Neural cell (in vitro differentiated cells): Measurements from ENCODE around the gene PRRG4. TPM values are rescaled to one million over a fixed set of nuclear protein-coding genes. Genes with fewer than 3 reads are reported as not detected.

Source experiments
- H2AFZ ChIP-seq: fragments of 200-600, 300-800 bp; sonication (generic), shearing (Covaris generic); 2 replicates; pipeline ENCODE4 v1.6.0; 2014; ENCODE audit warnings: low read depth, mild to moderate bottlenecking, antibody characterized with exemption, low read length, moderate library complexity
- H3F3A ChIP-seq: fragments of 200-600 bp; shearing (Covaris generic); 2 replicates; pipeline ENCODE4 v1.6.1; 2016; ENCODE audit warnings: mild to moderate bottlenecking, moderate library complexity, mixed read lengths, antibody characterized with exemption, low read length; ENCODE audit not compliant: insufficient read depth, poor library complexity, severe bottlenecking
- H3K27ac ChIP-seq: fragments of 200-600, 300-800 bp; sonication (generic), shearing (Covaris generic); 2 replicates; pipeline ENCODE4 v1.5.1; 2014; ENCODE audit warnings: mild to moderate bottlenecking, low read length, moderate library complexity
- H3K27me3 ChIP-seq: fragments of 300-800, 200-600 bp; sonication (generic), shearing (Covaris generic); 2 replicates; pipeline ENCODE4 v1.6.0; 2014; ENCODE audit warnings: mild to moderate bottlenecking, low read depth, low read length, moderate library complexity; ENCODE audit not compliant: insufficient read depth
- H3K36me3 ChIP-seq: fragments of 300-800, 200-600 bp; sonication (generic), shearing (Covaris generic); 2 replicates; pipeline ENCODE4 v1.5.1; 2014; ENCODE audit warnings: mild to moderate bottlenecking, antibody characterized with exemption, low read length, moderate library complexity; ENCODE audit not compliant: insufficient read depth
- H3K4me2 ChIP-seq: fragments of 300-800, 200-600 bp; sonication (generic), shearing (Covaris generic); 2 replicates; pipeline ENCODE4 v1.6.0; 2014; ENCODE audit warnings: mild to moderate bottlenecking, low read length
- H3K4me3 ChIP-seq: fragments of 300-800, 200-600 bp; sonication (generic), shearing (Covaris generic); 2 replicates; pipeline ENCODE4 v1.5.1; 2014; ENCODE audit warnings: mild to moderate bottlenecking, low read length, moderate library complexity
- H3K79me2 ChIP-seq: fragments of 200-600 bp; shearing (Covaris generic); replicated peaks from 2 replicates; pipeline ENCODE4 v1.6.0; 2014; ENCODE audit warnings: mild to moderate bottlenecking, low read length, moderate library complexity; ENCODE audit not compliant: insufficient read depth
- H3K9ac ChIP-seq: fragments of 300-800, 200-600 bp; sonication (generic), shearing (Covaris generic); 2 replicates; pipeline ENCODE4 v1.6.1; 2016; ENCODE audit warnings: mild to moderate bottlenecking, low read length, mixed read lengths
- H3K9me2 ChIP-seq: fragments of 200-600 bp; shearing (Covaris generic); 2 replicates; pipeline ENCODE4 v1.6.1; 2016; ENCODE audit warnings: mild to moderate bottlenecking, low read length, mixed read lengths; ENCODE audit not compliant: insufficient read depth
- H3K9me3 ChIP-seq: fragments of 200-600, 300-800 bp; sonication (generic), shearing (Covaris generic); 2 replicates; pipeline ENCODE4 v1.6.1; 2016; ENCODE audit warnings: mild to moderate bottlenecking, mixed run types, low read length, moderate library complexity, mixed read lengths
- H4K20me1 ChIP-seq: fragments of 200-600 bp; shearing (Covaris generic); 2 replicates; pipeline ENCODE4 v1.6.1; 2016; ENCODE audit warnings: mild to moderate bottlenecking, mixed run types; ENCODE audit not compliant: insufficient read depth
- EP300 ChIP-seq: fragments of 450-650 bp; conservative IDR thresholded peaks from 2 replicates; pipeline ENCODE4 v1.6.1; 2014; ENCODE audit warnings: antibody characterized with exemption, mild to moderate bottlenecking, moderate library complexity; ENCODE audit not compliant: poor library complexity, severe bottlenecking
- EZH2 ChIP-seq: fragments of 200-600, 300-800 bp; shearing (Covaris generic), sonication (generic); IDR thresholded peaks from 2 replicates; pipeline ENCODE4 v1.6.1; 2014; ENCODE audit warnings: antibody characterized with exemption, low read length, borderline replicate concordance, mild to moderate bottlenecking; ENCODE audit not compliant: insufficient read depth, poor library complexity, severe bottlenecking
- MXI1 ChIP-seq: fragments of 450-650 bp; conservative IDR thresholded peaks from 2 replicates; pipeline ENCODE4 v1.6.1; 2014; ENCODE audit warnings: antibody characterized with exemption, mild to moderate bottlenecking; ENCODE audit not compliant: poor library complexity, severe bottlenecking
- POLR2AphosphoS5 ChIP-seq: IDR thresholded peaks from 2 replicates; pipeline ENCODE4 v1.6.1; 2012
- RAD21 ChIP-seq: fragments of 450-650 bp; conservative IDR thresholded peaks from 2 replicates; pipeline ENCODE4 v1.6.1; 2014; ENCODE audit warnings: antibody characterized with exemption, mild to moderate bottlenecking, moderate library complexity
- REST ChIP-seq: IDR thresholded peaks from 2 replicates; pipeline ENCODE4 v1.6.1; 2012; ENCODE audit warnings: borderline replicate concordance
- SMC3 ChIP-seq: fragments of 450-650 bp; conservative IDR thresholded peaks from 2 replicates; pipeline ENCODE4 v1.6.1; 2014; ENCODE audit warnings: antibody characterized with exemption, mild to moderate bottlenecking, moderate library complexity; ENCODE audit not compliant: poor library complexity
- TAF1 ChIP-seq: IDR thresholded peaks from 2 replicates; pipeline ENCODE4 v1.6.1; 2012; ENCODE audit warnings: low read depth
- polyA plus RNA-seq: library from polyadenylated mRNA; depleted of rRNA; stranded (reverse); fragments of >200 nt; gene quantifications from 2 replicates; pipeline ENCODE4 v1.2.3, GENCODE V29; 2014
- TF ChIP-seq, protein P1 (sequence below): fragments of 450-650 bp; IDR thresholded peaks from 2 replicates; pipeline ENCODE4 v1.5.1; 2014; ENCODE audit warnings: antibody characterized with exemption, mild to moderate bottlenecking, moderate library complexity; ENCODE audit not compliant: poor library complexity, severe bottlenecking

PRRG4 gene
- polyA plus RNA-seq, 1 donor from 2014 or later = not detected

- no peak overlapping the region for H3K9ac ChIP-seq
- H3K36me3 ChIP-seq = no peaks in the 10 kb centered on the region
- H3K9me3 ChIP-seq = no peaks in the 10 kb centered on the region
- H3K4me2 ChIP-seq = no peak overlapping the region
- no peak overlapping the region for H3K4me3 ChIP-seq
- no peaks in the 10 kb centered on the region for H3K79me2 ChIP-seq
- no peak overlapping the region for H2AFZ ChIP-seq
- H3K27me3 ChIP-seq = no peaks in the 10 kb centered on the region
- no peaks in the 10 kb centered on the region for H3F3A ChIP-seq
- H3K9me2 ChIP-seq = no peaks in the 10 kb centered on the region
- no peak for TF ChIP-seq EZH2
- TF ChIP-seq SMC3 = no peak
- no peak for TF ChIP-seq EP300
- TF ChIP-seq RAD21 = no peak
- TF ChIP-seq REST = no peak
- no peak for TF ChIP-seq POLR2AphosphoS5
- no peak for TF ChIP-seq TAF1
- TF ChIP-seq, protein P1, sequence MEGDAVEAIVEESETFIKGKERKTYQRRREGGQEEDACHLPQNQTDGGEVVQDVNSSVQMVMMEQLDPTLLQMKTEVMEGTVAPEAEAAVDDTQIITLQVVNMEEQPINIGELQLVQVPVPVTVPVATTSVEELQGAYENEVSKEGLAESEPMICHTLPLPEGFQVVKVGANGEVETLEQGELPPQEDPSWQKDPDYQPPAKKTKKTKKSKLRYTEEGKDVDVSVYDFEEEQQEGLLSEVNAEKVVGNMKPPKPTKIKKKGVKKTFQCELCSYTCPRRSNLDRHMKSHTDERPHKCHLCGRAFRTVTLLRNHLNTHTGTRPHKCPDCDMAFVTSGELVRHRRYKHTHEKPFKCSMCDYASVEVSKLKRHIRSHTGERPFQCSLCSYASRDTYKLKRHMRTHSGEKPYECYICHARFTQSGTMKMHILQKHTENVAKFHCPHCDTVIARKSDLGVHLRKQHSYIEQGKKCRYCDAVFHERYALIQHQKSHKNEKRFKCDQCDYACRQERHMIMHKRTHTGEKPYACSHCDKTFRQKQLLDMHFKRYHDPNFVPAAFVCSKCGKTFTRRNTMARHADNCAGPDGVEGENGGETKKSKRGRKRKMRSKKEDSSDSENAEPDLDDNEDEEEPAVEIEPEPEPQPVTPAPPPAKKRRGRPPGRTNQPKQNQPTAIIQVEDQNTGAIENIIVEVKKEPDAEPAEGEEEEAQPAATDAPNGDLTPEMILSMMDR = no peak
- no peak for TF ChIP-seq MXI1
- H4K20me1 ChIP-seq = no peaks in the 10 kb centered on the region
- H3K27ac ChIP-seq = no peak overlapping the region
Measured at GRCh38 chr11:32843544-32843943, 13.8 kb downstream of the PRRG4 start.

GRCh38 chr11:32847511-32847910 is 17.8 kb downstream of the PRRG4 start:
- no peak overlapping the region for H3K27ac ChIP-seq
- H3K4me2 ChIP-seq = no peak overlapping the region
- no peaks in the 10 kb centered on the region for H3F3A ChIP-seq
- TF ChIP-seq EZH2 = no peak
- TF ChIP-seq EP300 = no peak
- TF ChIP-seq, protein P1 = no peak
- no peak for TF ChIP-seq MXI1
- no peak for TF ChIP-seq TAF1
- no peak for TF ChIP-seq RAD21
- no peak for TF ChIP-seq SMC3
- H3K27me3 ChIP-seq = no peaks in the 10 kb centered on the region
- H3K4me3 ChIP-seq = no peak overlapping the region
- H3K9me2 ChIP-seq = no peaks in the 10 kb centered on the region
- no peaks in the 10 kb centered on the region for H3K36me3 ChIP-seq
- H3K9ac ChIP-seq = no peak overlapping the region
- H2AFZ ChIP-seq = no peak overlapping the region
- H3K9me3 ChIP-seq = no peaks in the 10 kb centered on the region
- H3K79me2 ChIP-seq = no peaks in the 10 kb centered on the region
- H4K20me1 ChIP-seq = no peaks in the 10 kb centered on the region
